Measurements from ENCODE around the gene MAP3K6. TPM values are rescaled to one million over a fixed set of nuclear protein-coding genes. Genes with fewer than 3 reads are reported as not detected.
"Not testable (repeated sequence)": the region's sequence is repeated elsewhere in the genome, so short reads cannot be mapped to it uniquely, and the experiment has no call there.

The MAP3K6 gene
- total RNA-seq, 1 experiment from 2014 or later: 7.7 TPM

DNA sequence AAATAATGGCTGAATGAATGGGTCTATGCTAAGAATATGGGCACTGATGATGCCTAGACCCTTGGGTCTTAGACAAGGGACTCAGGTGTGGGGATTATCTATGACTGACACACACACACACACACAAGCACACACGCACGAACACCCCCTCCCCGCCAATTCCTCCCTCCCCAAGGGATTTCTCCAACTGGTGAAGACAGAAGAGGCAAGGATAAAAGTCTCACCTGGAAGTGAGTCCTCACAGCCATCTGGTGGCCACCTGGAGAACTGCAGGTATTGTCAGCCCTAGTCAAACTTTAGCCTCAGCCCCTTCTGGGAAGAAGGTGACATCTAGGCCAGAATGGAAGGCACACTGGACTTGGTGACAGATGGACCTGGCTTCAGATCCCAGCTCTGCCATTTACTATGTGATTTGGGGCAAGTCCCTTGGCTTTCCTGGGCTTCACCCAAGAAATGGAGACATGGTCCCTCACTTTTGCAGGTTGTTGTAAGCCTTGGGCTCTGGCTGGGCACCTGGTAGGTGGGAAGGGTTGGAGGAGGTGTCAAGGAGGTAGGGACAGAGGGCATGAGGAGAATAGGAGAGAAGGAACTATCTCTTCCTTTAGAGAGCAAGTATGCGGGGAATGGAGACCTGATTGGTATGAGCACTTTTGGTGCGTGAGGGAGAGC lies 21.7 kb upstream of the MAP3K6 start:
- H4K91ac ChIP-seq (ENCODE audit: insufficient read length, low read depth, low read length): no peak overlapping the region
- no peak overlapping the region for H3K56ac ChIP-seq (ENCODE audit: insufficient read length, low read depth, low read length)
- DNase-seq: peak; percentile 83
- H3K4me2 ChIP-seq (ENCODE audit: insufficient read depth, insufficient read length, low read length): no peak overlapping the region
- H3T11ph ChIP-seq (ENCODE audit: low read length): no peak overlapping the region
- H3K9ac ChIP-seq (ENCODE audit: extremely low read depth, insufficient read length, low read length): no peak overlapping the region
- H3K79me1 ChIP-seq (ENCODE audit: insufficient read depth, low read depth, low read length, poor library complexity, severe bottlenecking): no peaks in the 10 kb centered on the region
- TF ChIP-seq, protein P1, sequence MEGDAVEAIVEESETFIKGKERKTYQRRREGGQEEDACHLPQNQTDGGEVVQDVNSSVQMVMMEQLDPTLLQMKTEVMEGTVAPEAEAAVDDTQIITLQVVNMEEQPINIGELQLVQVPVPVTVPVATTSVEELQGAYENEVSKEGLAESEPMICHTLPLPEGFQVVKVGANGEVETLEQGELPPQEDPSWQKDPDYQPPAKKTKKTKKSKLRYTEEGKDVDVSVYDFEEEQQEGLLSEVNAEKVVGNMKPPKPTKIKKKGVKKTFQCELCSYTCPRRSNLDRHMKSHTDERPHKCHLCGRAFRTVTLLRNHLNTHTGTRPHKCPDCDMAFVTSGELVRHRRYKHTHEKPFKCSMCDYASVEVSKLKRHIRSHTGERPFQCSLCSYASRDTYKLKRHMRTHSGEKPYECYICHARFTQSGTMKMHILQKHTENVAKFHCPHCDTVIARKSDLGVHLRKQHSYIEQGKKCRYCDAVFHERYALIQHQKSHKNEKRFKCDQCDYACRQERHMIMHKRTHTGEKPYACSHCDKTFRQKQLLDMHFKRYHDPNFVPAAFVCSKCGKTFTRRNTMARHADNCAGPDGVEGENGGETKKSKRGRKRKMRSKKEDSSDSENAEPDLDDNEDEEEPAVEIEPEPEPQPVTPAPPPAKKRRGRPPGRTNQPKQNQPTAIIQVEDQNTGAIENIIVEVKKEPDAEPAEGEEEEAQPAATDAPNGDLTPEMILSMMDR (conservative IDR thresholded peaks at IDR 0.05): peak; percentile 84
- no peak overlapping the region for H2BK12ac ChIP-seq (ENCODE audit: insufficient read length, low read depth, low read length)
- H3K23me2 ChIP-seq (ENCODE audit: insufficient read length, low read depth, low read length, poor library complexity, severe bottlenecking): peaks cover 4% of the 10 kb centered on the region
- no peak overlapping the region for H4K8ac ChIP-seq (replicated peaks; ENCODE audit: insufficient read length, low read depth, low read length)
- no peak overlapping the region for H4K5ac ChIP-seq (ENCODE audit: insufficient read length, low read depth, low read length)
- no peak overlapping the region for H3K14ac ChIP-seq (ENCODE audit: insufficient read depth, low read length)
- H3K23ac ChIP-seq (ENCODE audit: insufficient read length, low read depth, low read length): no peak overlapping the region
- H2BK20ac ChIP-seq (ENCODE audit: low read depth, low read length, poor library complexity, severe bottlenecking): no peak overlapping the region
- H2BK15ac ChIP-seq (ENCODE audit: low read depth, low read length): no peak overlapping the region
- Mint-ChIP-seq H3K36me3 (ENCODE audit: insufficient read depth in 1 of 3, low read depth in 3 of 3) (no peaks in the 10 kb centered on the region), H3K27me3 (ENCODE audit: low read depth) (peaks cover 2% of the 10 kb centered on the region), H3K4me3 (peak overlapping the region in 1 of 2 experiments; percentile 54; a peak in 2 of 5 replicates), H3K27ac (peak overlapping the region in 1 of 3 experiments; percentile 18; a peak in 1 of 7 replicates), H3K4me1 (peaks cover 20 to 22% of the 10 kb centered on the region in 2 experiments), H3K9me3 (no peaks in the 10 kb centered on the region; a peak in 3 of 5 replicates)
- H3K27me3 ChIP-seq (ENCODE audit: insufficient read depth, low read length): no peaks in the 10 kb centered on the region
- H3K9me3 ChIP-seq (ENCODE audit: control insufficient read depth, low read depth, low read length): no peaks in the 10 kb centered on the region
- H3K27ac ChIP-seq (ENCODE audit: insufficient read length, low read depth, low read length): no peak overlapping the region
- WGBS (ENCODE audit: extremely low coverage, insufficient read length, low lambda C conversion rate): no CpG with 5 or more reads among the region's 5 CpGs
- no peak overlapping the region for H2AK5ac ChIP-seq (ENCODE audit: insufficient read length, low read length)
- H3K18ac ChIP-seq (ENCODE audit: insufficient read length, low read depth, low read length): no peak overlapping the region
- no peaks in the 10 kb centered on the region for H3K79me2 ChIP-seq (ENCODE audit: insufficient read depth, low read length)
- no peaks in the 10 kb centered on the region for H4K20me1 ChIP-seq (ENCODE audit: control insufficient read depth, insufficient read depth, insufficient read length)
- no peak overlapping the region for H3K4ac ChIP-seq (ENCODE audit: low read depth, low read length)
- no peak overlapping the region for H2BK120ac ChIP-seq (ENCODE audit: low read depth, low read length, poor library complexity, severe bottlenecking)
- no peak overlapping the region for H2BK5ac ChIP-seq (ENCODE audit: insufficient read length, low read length)
- H3K4me1 ChIP-seq (ENCODE audit: insufficient read depth, low read length): peaks cover 2% of the 10 kb centered on the region
- no peak overlapping the region for H2AFZ ChIP-seq (ENCODE audit: low read length)

DNA sequence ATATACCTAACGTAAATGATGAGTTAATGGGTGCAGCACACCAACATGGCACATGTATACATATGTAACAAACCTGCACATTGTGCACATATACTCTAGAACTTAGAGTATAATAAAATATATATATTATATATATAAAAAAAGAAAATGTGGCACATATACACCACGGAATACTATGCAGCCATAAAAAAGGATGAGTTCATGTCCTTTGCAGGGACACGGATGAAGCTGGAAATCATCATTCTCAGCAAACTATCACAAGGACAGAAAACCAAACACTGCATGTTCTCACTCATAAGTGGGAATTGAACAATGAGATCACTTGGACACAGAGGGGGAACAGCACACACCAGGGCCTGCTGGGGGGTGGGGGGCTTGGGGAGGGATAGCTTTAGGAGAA lies 18.0 kb upstream of the MAP3K6 start:
- not testable (repeated sequence) for H3K23ac ChIP-seq (ENCODE audit: insufficient read length, low read depth, low read length); H2BK5ac ChIP-seq (ENCODE audit: insufficient read length, low read length)

More for the DNA sequence above, 18.0 kb upstream of the MAP3K6 start:
- H2BK20ac ChIP-seq (ENCODE audit: low read depth, low read length, poor library complexity, severe bottlenecking); H2BK15ac ChIP-seq (ENCODE audit: low read depth, low read length); H4K8ac ChIP-seq (replicated peaks; ENCODE audit: insufficient read length, low read depth, low read length); H3K27me3 ChIP-seq (ENCODE audit: insufficient read depth, low read length); H3K9ac ChIP-seq (ENCODE audit: extremely low read depth, insufficient read length, low read length); H2AFZ ChIP-seq (ENCODE audit: low read length); H3K9me3 Mint-ChIP-seq; H3K4me2 ChIP-seq (ENCODE audit: insufficient read depth, insufficient read length, low read length); H4K5ac ChIP-seq (ENCODE audit: insufficient read length, low read depth, low read length); H3K36me3 Mint-ChIP-seq (ENCODE audit: insufficient read depth in 1 of 3, low read depth in 3 of 3); H2BK120ac ChIP-seq (ENCODE audit: low read depth, low read length, poor library complexity, severe bottlenecking); H3K9me3 ChIP-seq (ENCODE audit: control insufficient read depth, low read depth, low read length); H3K27ac ChIP-seq (ENCODE audit: insufficient read length, low read depth, low read length); H3K79me1 ChIP-seq (ENCODE audit: insufficient read depth, low read depth, low read length, poor library complexity, severe bottlenecking); H3T11ph ChIP-seq (ENCODE audit: low read length); H3K4me3 Mint-ChIP-seq; H4K20me1 ChIP-seq (ENCODE audit: control insufficient read depth, insufficient read depth, insufficient read length); H3K14ac ChIP-seq (ENCODE audit: insufficient read depth, low read length); H3K23me2 ChIP-seq (ENCODE audit: insufficient read length, low read depth, low read length, poor library complexity, severe bottlenecking); H2AK5ac ChIP-seq (ENCODE audit: insufficient read length, low read length); DNase-seq; H2BK12ac ChIP-seq (ENCODE audit: insufficient read length, low read depth, low read length); H4K91ac ChIP-seq (ENCODE audit: insufficient read length, low read depth, low read length); H3K4ac ChIP-seq (ENCODE audit: low read depth, low read length); H3K56ac ChIP-seq (ENCODE audit: insufficient read length, low read depth, low read length); H3K27ac Mint-ChIP-seq; H3K4me1 ChIP-seq (ENCODE audit: insufficient read depth, low read length); H3K79me2 ChIP-seq (ENCODE audit: insufficient read depth, low read length); H3K18ac ChIP-seq (ENCODE audit: insufficient read length, low read depth, low read length): not testable (repeated sequence)
- no CpG with 5 or more reads among the region's 3 CpGs for WGBS (ENCODE audit: extremely low coverage, insufficient read length, low lambda C conversion rate)
- H3K4me1 Mint-ChIP-seq: peaks cover 9 to 12% of the 10 kb centered on the region in 2 experiments
- H3K27me3 Mint-ChIP-seq (ENCODE audit: low read depth): peaks cover 27% of the 10 kb centered on the region

Data from H9 (cell line).